ENCODE results near the gene CKMT1B.
"Not testable (repeated sequence)": the region's sequence is repeated elsewhere in the genome, so short reads cannot be mapped to it uniquely, and the experiment has no call there.

Gene CKMT1B

DNA sequence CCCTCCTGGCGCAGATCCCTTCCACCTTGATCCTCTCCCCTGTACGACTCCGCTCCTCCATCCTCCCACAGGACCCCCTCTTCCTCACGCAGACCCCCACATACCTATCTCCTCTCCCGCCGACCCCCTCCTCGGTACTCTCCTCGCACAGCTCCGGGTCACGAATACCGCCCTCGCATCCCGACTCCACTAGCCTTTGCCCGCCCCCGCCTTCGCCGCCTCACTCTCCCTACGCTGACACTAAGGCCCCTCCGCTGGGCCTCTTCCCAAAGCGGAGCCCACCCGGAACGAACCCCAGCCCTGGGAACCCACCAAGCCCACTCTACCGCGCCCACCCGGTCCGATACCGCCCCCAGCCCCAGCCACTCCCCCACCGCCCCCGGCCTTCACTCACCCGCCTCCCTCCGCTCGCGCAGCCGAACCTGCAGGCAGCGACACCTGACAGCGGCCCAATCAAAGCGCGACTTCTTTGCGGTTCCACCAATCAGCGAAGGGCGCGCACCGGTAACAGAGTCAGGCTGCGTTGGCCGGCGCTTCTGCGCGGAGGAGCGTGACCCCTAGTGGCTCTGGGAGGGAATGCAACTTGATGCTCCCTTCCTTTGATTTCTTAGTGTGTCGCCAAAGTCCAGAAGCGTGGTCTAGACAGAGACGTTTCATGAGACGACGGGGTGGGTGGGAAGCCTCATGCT, 3.9 kb upstream of the CKMT1B start, which contains the start of gene PPIP5K1:
PPIP5K1 (minus strand) TSS at position 431 of the 689 bp plus-strand sequence. CDS start 5,704 bp downstream, outside the sequence.
- not testable (repeated sequence) for H3K4me3 ChIP-seq (ENCODE audit: low read depth, low read length)

DNA sequence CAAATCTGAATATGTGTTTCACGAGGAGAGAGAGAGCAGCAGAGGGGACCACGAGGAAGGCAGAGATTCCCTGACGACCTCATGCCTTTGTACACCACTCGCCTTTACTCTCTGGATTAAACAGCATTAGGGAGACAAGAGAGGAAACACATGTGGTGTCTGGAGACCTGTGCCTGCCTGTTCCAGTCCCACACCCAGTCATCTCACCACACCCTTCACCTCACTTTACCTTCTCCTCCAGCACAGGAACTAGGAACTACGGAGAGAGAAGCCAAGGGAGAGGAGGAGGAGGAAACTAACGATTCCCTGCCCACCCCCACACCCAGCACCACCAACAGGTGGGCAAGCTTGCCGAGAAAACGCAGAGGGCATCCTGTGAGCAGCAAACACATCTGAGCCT, 986 bp upstream of the CKMT1B start:
- H3K4me3 ChIP-seq (ENCODE audit: low read depth, low read length): not testable (repeated sequence)

- not testable (repeated sequence) for H3K4me3 ChIP-seq (ENCODE audit: low read depth, low read length)
Measured at GRCh38 chr15:43599131-43599530, 5.3 kb downstream of the CKMT1B start.

DNA sequence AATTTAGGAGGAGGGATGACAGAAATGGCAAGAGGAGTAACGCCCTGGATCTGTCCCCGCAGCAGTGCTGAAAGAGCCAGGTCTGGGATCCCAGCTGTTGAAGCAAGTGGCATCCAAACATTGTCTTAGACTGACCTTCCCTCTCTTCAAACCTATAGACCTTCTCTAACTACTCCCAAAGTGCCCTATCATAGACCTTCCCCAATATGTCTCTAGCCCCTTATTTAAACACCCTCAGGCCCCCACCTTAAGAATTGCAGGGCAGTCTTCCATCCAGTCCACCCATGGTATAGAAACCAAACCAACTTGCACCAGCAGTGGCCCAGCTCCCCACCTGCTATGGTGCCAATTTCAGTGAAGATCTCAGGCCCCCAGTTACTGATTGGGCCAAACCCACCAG, 6.4 kb downstream of the CKMT1B start:
- not testable (repeated sequence) for H3K4me3 ChIP-seq (ENCODE audit: low read depth, low read length)

DNA sequence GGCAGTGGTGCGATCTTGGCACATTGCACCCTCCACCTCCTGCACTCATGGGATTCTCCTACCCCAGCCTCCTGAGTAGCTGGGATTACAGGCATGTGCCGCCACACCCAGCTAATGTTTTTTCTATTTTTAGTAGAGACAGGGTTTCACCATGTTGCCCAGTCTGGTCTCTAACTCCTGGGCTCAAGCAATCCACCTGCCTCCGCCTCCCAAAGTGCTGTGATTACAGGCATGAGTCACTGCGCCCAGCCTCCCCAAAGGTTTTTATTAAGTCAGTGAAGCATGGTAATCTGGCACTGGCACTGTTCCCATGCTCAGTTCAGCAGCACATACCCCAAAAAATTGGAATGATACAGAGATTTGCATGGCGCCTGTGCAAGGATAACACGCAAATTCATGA, 8.4 kb downstream of the CKMT1B start:
- H3K4me3 ChIP-seq (ENCODE audit: low read depth, low read length): not testable (repeated sequence)

- not testable (repeated sequence) for H3K4me3 ChIP-seq (ENCODE audit: low read depth, low read length)
Measured at GRCh38 chr15:43617750-43618149, 23.9 kb downstream of the CKMT1B start.

GRCh38 chr15:43618700-43619099, 24.9 kb downstream of the CKMT1B start, which contains the start of gene STRC:
Gene STRC, minus strand, starts transcription at chr15:43618800. Its CDS starts 78 bp downstream, at chr15:43618722.
- not testable (repeated sequence) for H3K4me3 ChIP-seq (ENCODE audit: low read depth, low read length)

- not testable (repeated sequence) for H3K4me3 ChIP-seq (ENCODE audit: low read depth, low read length)
Measured at GRCh38 chr15:43622068-43622799, 28.4 kb downstream of the CKMT1B start.

GRCh38 chr15:43625106-43625505, 31.3 kb downstream of the CKMT1B start:
- TF ChIP-seq, protein P1, sequence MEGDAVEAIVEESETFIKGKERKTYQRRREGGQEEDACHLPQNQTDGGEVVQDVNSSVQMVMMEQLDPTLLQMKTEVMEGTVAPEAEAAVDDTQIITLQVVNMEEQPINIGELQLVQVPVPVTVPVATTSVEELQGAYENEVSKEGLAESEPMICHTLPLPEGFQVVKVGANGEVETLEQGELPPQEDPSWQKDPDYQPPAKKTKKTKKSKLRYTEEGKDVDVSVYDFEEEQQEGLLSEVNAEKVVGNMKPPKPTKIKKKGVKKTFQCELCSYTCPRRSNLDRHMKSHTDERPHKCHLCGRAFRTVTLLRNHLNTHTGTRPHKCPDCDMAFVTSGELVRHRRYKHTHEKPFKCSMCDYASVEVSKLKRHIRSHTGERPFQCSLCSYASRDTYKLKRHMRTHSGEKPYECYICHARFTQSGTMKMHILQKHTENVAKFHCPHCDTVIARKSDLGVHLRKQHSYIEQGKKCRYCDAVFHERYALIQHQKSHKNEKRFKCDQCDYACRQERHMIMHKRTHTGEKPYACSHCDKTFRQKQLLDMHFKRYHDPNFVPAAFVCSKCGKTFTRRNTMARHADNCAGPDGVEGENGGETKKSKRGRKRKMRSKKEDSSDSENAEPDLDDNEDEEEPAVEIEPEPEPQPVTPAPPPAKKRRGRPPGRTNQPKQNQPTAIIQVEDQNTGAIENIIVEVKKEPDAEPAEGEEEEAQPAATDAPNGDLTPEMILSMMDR (IDR thresholded peaks at IDR 0.05; ENCODE audit: low read depth, low read length): no peak
- no peak overlapping the region for H3K4me3 ChIP-seq (ENCODE audit: low read depth, low read length)

- H3K4me3 ChIP-seq (ENCODE audit: low read depth, low read length): not testable (repeated sequence)
Measured at GRCh38 chr15:43626937-43627336, 33.1 kb downstream of the CKMT1B start.

- H3K4me3 ChIP-seq (ENCODE audit: low read depth, low read length): not testable (repeated sequence)
Measured at GRCh38 chr15:43638464-43639204, 44.8 kb downstream of the CKMT1B start.

Measured in WI38 (cell line).